Natural killer cell (primary cell): ENCODE measurements around the gene TNFRSF11A. TPM values are rescaled to one million over a fixed set of nuclear protein-coding genes. Genes with fewer than 3 reads are reported as not detected.

Source experiments
- ATAC-seq, 3 donors: fragments of 150-1000 bp in 2 of 3; fragments of 200-7000 bp in 1 of 3; cut with Tn5 transposase; 1 replicate in 1 of 3; 2 replicates in 2 of 3; pipeline ENCODE4 v1.10.0; 2021; ENCODE audit warnings: mild to moderate bottlenecking in 2 of 3, moderate library complexity in 2 of 3
- DNase-seq, 2 donors: peaks; one replicate each; pipeline versions ENCODE4 v3.0.0 to v3.0.0-alpha.2; 2013 to 2021; ENCODE audit warnings: mixed read lengths in 1 of 2
- H3K27ac ChIP-seq: one replicate; pipeline ENCODE4 v1.5.1; 2013; ENCODE audit warnings: mild to moderate bottlenecking, low read length
- H3K27me3 ChIP-seq: one replicate; pipeline ENCODE4 v1.6.1; 2013; ENCODE audit warnings: low read length; ENCODE audit not compliant: control insufficient read depth, insufficient read depth
- H3K36me3 ChIP-seq: one replicate; pipeline ENCODE4 v1.6.1; 2013; ENCODE audit warnings: low read length; ENCODE audit not compliant: control insufficient read depth, insufficient read depth
- H3K4me1 ChIP-seq: one replicate; pipeline ENCODE4 v1.6.1; 2013; ENCODE audit warnings: low read length; ENCODE audit not compliant: control insufficient read depth, insufficient read depth
- H3K4me3 ChIP-seq: one replicate; pipeline ENCODE4 v1.5.1; 2013; ENCODE audit warnings: low read length
- H3K9me3 ChIP-seq: one replicate; pipeline ENCODE4 v1.6.1; 2013; ENCODE audit warnings: low read length; ENCODE audit not compliant: control insufficient read depth, insufficient read depth
- H3K27ac Mint-ChIP-seq, 2 donors: one replicate each; pipeline ENCODE4 v1.8.0; 2022; ENCODE audit warnings: mild to moderate bottlenecking in 2 of 2, mixed read lengths in 2 of 2, moderate library complexity in 1 of 2
- H3K27me3 Mint-ChIP-seq, 2 donors: one replicate each; pipeline ENCODE4 v1.8.0; 2022; ENCODE audit warnings: low read depth in 2 of 2, mixed read lengths in 2 of 2
- H3K36me3 Mint-ChIP-seq: one replicate; pipeline ENCODE4 v1.8.0; 2022; ENCODE audit warnings: mixed read lengths
- H3K4me1 Mint-ChIP-seq, 2 donors: one replicate each; pipeline ENCODE4 v1.8.0; 2022; ENCODE audit warnings: mixed read lengths in 2 of 2
- H3K4me3 Mint-ChIP-seq: one replicate; pipeline ENCODE4 v1.8.0; 2022; ENCODE audit warnings: mild to moderate bottlenecking, moderate library complexity, mixed read lengths
- H3K9me3 Mint-ChIP-seq, 2 donors: one replicate each; pipeline ENCODE4 v1.8.0; 2022; ENCODE audit warnings: mixed read lengths in 2 of 2
- CTCF ChIP-seq: fragments of 200-600 bp; IDR thresholded peaks from one replicate; pipeline ENCODE4 v1.8.0; 2022; ENCODE audit warnings: antibody characterized with exemption
- WGBS: methylation state at CpG from one replicate; pipeline ENCODE4 v1.1.7; 2013; ENCODE audit warnings: missing lambda C conversion rate; ENCODE audit not compliant: insufficient coverage; 5-methylcytosine and 5-hydroxymethylcytosine counted together
- intact Hi-C: fragments of 100-400 bp; cut with micrococcal nuclease; formaldehyde crosslinking; loops from one replicate; pipeline ENCODE4 v1.14.2; 2022
- total RNA-seq, 4 donors: library from RNA; stranded (reverse); fragments of 120-200 nt in 1 of 4; gene quantifications; one replicate each; pipeline versions ENCODE4 v1.2.3 to v1.2.4, GENCODE V29; 2013 to 2022

The TNFRSF11A gene
- total RNA-seq, 3 donors from 2014 or later (not counting 1 experiment from before 2014, with no cell fraction given): 6.9 to 10.9 (median 8.8) TPM

- H3K9me3 Mint-ChIP-seq: no peaks in the 10 kb centered on the region
- DNase-seq (no peak), ATAC-seq (no peak)
- H3K9me3 ChIP-seq: no peaks in the 10 kb centered on the region
- no CpG with 5 or more reads among the region's 5 CpGs for WGBS
- no peak overlapping the region for H3K4me3 ChIP-seq
- no peak for TF ChIP-seq CTCF
- H3K27ac Mint-ChIP-seq: no peak overlapping the region
- peaks cover 0 to 3% of the 10 kb centered on the region in 2 donors for H3K27me3 Mint-ChIP-seq
- H3K4me1 Mint-ChIP-seq: no peaks in the 10 kb centered on the region
- H3K4me1 ChIP-seq: no peaks in the 10 kb centered on the region
- no peaks in the 10 kb centered on the region for H3K27me3 ChIP-seq
- no peak overlapping the region for H3K4me3 Mint-ChIP-seq
- peaks cover 2% of the 10 kb centered on the region for H3K36me3 ChIP-seq
- no peak overlapping the region for H3K27ac ChIP-seq
- H3K36me3 Mint-ChIP-seq: no peaks in the 10 kb centered on the region
- intact Hi-C loops: no loop called here
These were observed 56.3 kb downstream of the TNFRSF11A start for GRCh38 chr18:62381373-62381772.

GRCh38 chr18:62384068-62384467 is 59.0 kb downstream of the TNFRSF11A start:
- 67% methylated on average over 1 of the region's 1 CpG for WGBS
- no peak for ATAC-seq
- intact Hi-C loops: no loop called here
- Mint-ChIP-seq H3K36me3 (no peaks in the 10 kb centered on the region), H3K4me3 (no peak overlapping the region), H3K9me3 (no peaks in the 10 kb centered on the region), H3K4me1 (no peaks in the 10 kb centered on the region), H3K27ac (no peak overlapping the region), H3K27me3 (peaks cover 0 to 3% of the 10 kb centered on the region in 2 donors)
- no peaks in the 10 kb centered on the region for H3K4me1 ChIP-seq
- H3K27me3 ChIP-seq: no peaks in the 10 kb centered on the region
- DNase-seq: no peak
- H3K4me3 ChIP-seq: no peak overlapping the region
- TF ChIP-seq CTCF: no peak
- no peak overlapping the region for H3K27ac ChIP-seq
- H3K36me3 ChIP-seq: no peaks in the 10 kb centered on the region
- no peaks in the 10 kb centered on the region for H3K9me3 ChIP-seq

- Histone ChIP-seq H3K9me3 (no peaks in the 10 kb centered on the region), H3K27me3 (no peaks in the 10 kb centered on the region), H3K36me3 (no peaks in the 10 kb centered on the region), H3K27ac (no peak overlapping the region), H3K4me1 (no peaks in the 10 kb centered on the region), H3K4me3 (no peak overlapping the region)
- no peak overlapping the region for H3K27ac Mint-ChIP-seq
- ATAC-seq (no peak), DNase-seq (no peak)
- no peaks in the 10 kb centered on the region for H3K4me1 Mint-ChIP-seq
- intact Hi-C loops: no loop called here
- H3K9me3 Mint-ChIP-seq: no peaks in the 10 kb centered on the region
- no peak overlapping the region for H3K4me3 Mint-ChIP-seq
- TF ChIP-seq CTCF: no peak
- H3K27me3 Mint-ChIP-seq: peaks cover 0 to 3% of the 10 kb centered on the region in 2 donors
- WGBS: 93% methylated on average over 46 of the region's 46 CpGs
- no peaks in the 10 kb centered on the region for H3K36me3 Mint-ChIP-seq
These were observed 59.5 kb downstream of the TNFRSF11A start for GRCh38 chr18:62384610-62385097.

GRCh38 chr18:62386091-62386490 is 61.0 kb downstream of the TNFRSF11A start:
- H3K4me1 ChIP-seq: no peaks in the 10 kb centered on the region
- Mint-ChIP-seq H3K4me3 (no peak overlapping the region), H3K27ac (no peak overlapping the region), H3K4me1 (no peaks in the 10 kb centered on the region), H3K36me3 (no peaks in the 10 kb centered on the region), H3K9me3 (no peaks in the 10 kb centered on the region), H3K27me3 (peaks cover 0 to 5% of the 10 kb centered on the region in 2 donors)
- intact Hi-C loops: no loop called here
- DNase-seq (no peak), ATAC-seq (no peak)
- 100% methylated on average over 5 of the region's 5 CpGs for WGBS
- no peak for TF ChIP-seq CTCF
- no peaks in the 10 kb centered on the region for H3K36me3 ChIP-seq
- no peaks in the 10 kb centered on the region for H3K9me3 ChIP-seq
- no peaks in the 10 kb centered on the region for H3K27me3 ChIP-seq
- H3K4me3 ChIP-seq: no peak overlapping the region
- no peak overlapping the region for H3K27ac ChIP-seq
